K562 (cell line): ENCODE results near the gene IPPK. TPM values are rescaled to one million over a fixed set of nuclear protein-coding genes. Genes with fewer than 3 reads are reported as not detected.

Experiments used
- CC2D1A ChIP-seq: fragments of 450-650 bp; IDR thresholded peaks from 2 replicates; pipeline ENCODE4 v1.6.1; 2017; ENCODE audit warnings: mild to moderate bottlenecking
- CGGBP1 ChIP-seq: fragments of 250-450 bp; sonication (Bioruptor Pico); IDR thresholded peaks from 2 replicates; pipeline ENCODE4 v1.9.0; 2021; ENCODE audit warnings: mild to moderate bottlenecking
- CREM ChIP-seq: IDR thresholded peaks from 2 replicates; pipeline ENCODE4 v1.6.1; 2014; ENCODE audit warnings: antibody characterized with exemption, low read depth
- ETV5 ChIP-seq: sonication (generic); formaldehyde crosslinking; IDR thresholded peaks from 2 replicates; pipeline ENCODE4 v1.4.0; 2020; ENCODE audit warnings: low read depth, mild to moderate bottlenecking, missing genetic modification reagents
- HINFP ChIP-seq: fragments of 450-650 bp; conservative IDR thresholded peaks from 2 replicates; pipeline ENCODE4 v1.6.1; 2016; ENCODE audit warnings: missing genetic modification characterization, low read depth, mild to moderate bottlenecking, control low read depth, missing compliant biosample characterization
- HIVEP1 ChIP-seq: fragments of 250-450 bp; sonication (Bioruptor Pico); IDR thresholded peaks from 2 replicates; pipeline ENCODE4 v1.4.0; 2020; ENCODE audit warnings: mild to moderate bottlenecking
- KAT2B ChIP-seq: IDR thresholded peaks from one replicate; pipeline ENCODE4 v1.6.1; 2012; ENCODE audit warnings: low read depth, mild to moderate bottlenecking, control low read depth, inconsistent platforms, low read length, moderate library complexity
- MAZ ChIP-seq, 2 experiments: fragments of 450-650 bp in 1 of 2; sonication (generic) in 1 of 2; formaldehyde crosslinking; IDR thresholded peaks in 1 of 2; conservative IDR thresholded peaks in 1 of 2; 2 replicates each; pipeline versions ENCODE4 v1.4.0 to v1.5.0; 2020; ENCODE audit warnings: mild to moderate bottlenecking in 1 of 2, missing genetic modification reagents in 1 of 2
- MECOM ChIP-seq: fragments of 250-450 bp; sonication (Bioruptor Pico); IDR thresholded peaks from 2 replicates; pipeline ENCODE4 v1.8.0; 2022; ENCODE audit warnings: inconsistent platforms
- NCOR1 ChIP-seq: fragments of 450-650 bp; IDR thresholded peaks from 2 replicates; pipeline ENCODE4 v1.6.1; 2016; ENCODE audit warnings: mild to moderate bottlenecking, moderate library complexity
- POLR2AphosphoS2 ChIP-seq: IDR thresholded peaks from 2 replicates; pipeline ENCODE4 v1.6.1; 2012; ENCODE audit warnings: low read length, improper control_type of control experiment
- SIN3A ChIP-seq, 2 experiments: fragments of 150-350 bp in 1 of 2; IDR thresholded peaks; 2 replicates each; pipeline ENCODE4 v1.6.1; 2011 to 2016; ENCODE audit warnings: borderline replicate concordance in 2 of 2, low read depth in 2 of 2, low read length in 2 of 2, mild to moderate bottlenecking in 2 of 2, moderate library complexity in 2 of 2; ENCODE audit not compliant: control insufficient read depth in 1 of 2
- SLC30A9 ChIP-seq: fragments of 250-450 bp; sonication (Bioruptor Pico); IDR thresholded peaks from 2 replicates; pipeline ENCODE4 v1.8.0; 2022; ENCODE audit warnings: mild to moderate bottlenecking, moderate library complexity
- SMAD2 ChIP-seq: fragments of 150-350 bp; IDR thresholded peaks from 2 replicates; pipeline ENCODE4 v1.6.1; 2014; ENCODE audit warnings: low read depth, mild to moderate bottlenecking, low read length
- SRSF1 ChIP-seq: fragments of 200-400 bp; formaldehyde crosslinking; IDR thresholded peaks from 2 replicates; pipeline ENCODE4 v1.6.1; 2017; ENCODE audit warnings: mild to moderate bottlenecking, low read depth, low read length, moderate library complexity
- U2AF2 ChIP-seq: fragments of 200-400 bp; formaldehyde crosslinking; optimal IDR thresholded peaks from 2 replicates; pipeline ENCODE3; 2017; ENCODE audit warnings: low read depth, mild to moderate bottlenecking, low read length
- USF1 ChIP-seq: sonication (generic); formaldehyde crosslinking; IDR thresholded peaks from 2 replicates; pipeline ENCODE4 v1.9.0; 2022; ENCODE audit warnings: mild to moderate bottlenecking, missing genetic modification reagents
- WHSC1 ChIP-seq: IDR thresholded peaks from one replicate; pipeline ENCODE4 v1.6.1; 2012; ENCODE audit warnings: low read length, control low read depth, inconsistent platforms
- YY1 ChIP-seq, 3 experiments: IDR thresholded peaks; 2 replicates each; pipeline ENCODE4 v1.6.1; 2011; ENCODE audit warnings: low read length in 2 of 3, mild to moderate bottlenecking in 2 of 3, moderate library complexity in 2 of 3, borderline replicate concordance in 1 of 3, control low read depth in 1 of 3, low read depth in 1 of 3; ENCODE audit not compliant: insufficient read depth in 3 of 3, insufficient replicate concordance in 2 of 3, control insufficient read depth in 1 of 3, insufficient read length in 1 of 3; ENCODE audit errors: extremely low read depth in 1 of 3
- ZBTB8A ChIP-seq: fragments of 450-650 bp; IDR thresholded peaks from 2 replicates; pipeline ENCODE4 v1.6.1; 2018; ENCODE audit warnings: mild to moderate bottlenecking, moderate library complexity; ENCODE audit not compliant: partially characterized antibody
- ZEB2 ChIP-seq: fragments of 450-650 bp; IDR thresholded peaks from 2 replicates; pipeline ENCODE4 v1.6.1; 2016
- ZNF12 ChIP-seq: sonication (generic); formaldehyde crosslinking; IDR thresholded peaks from 2 replicates; pipeline ENCODE4 v1.4.0; 2020; ENCODE audit warnings: mild to moderate bottlenecking, missing genetic modification reagents
- ZNF121 ChIP-seq: sonication (generic); formaldehyde crosslinking; conservative IDR thresholded peaks from 2 replicates; pipeline ENCODE4 v1.8.0; 2022; ENCODE audit warnings: missing genetic modification reagents
- ZNF232 ChIP-seq: sonication (generic); formaldehyde crosslinking; IDR thresholded peaks from 2 replicates; pipeline ENCODE4 v1.8.0; 2022; ENCODE audit warnings: mild to moderate bottlenecking, missing genetic modification reagents
- polyA plus RNA-seq, 8 experiments: library from polyadenylated mRNA; depleted of rRNA in 4 of 8; stranded (reverse) in 5 of 8; unstranded in 3 of 8; fragments of >200 nt; fragmentation: Nextera tagmentation in 2 of 8; fragmentation: Illumina TruSeq in 1 of 8; extraction: Ambion mirVana in 2 of 8; extraction: Trizol in 1 of 8; gene quantifications; 2 replicates each; pipeline versions ENCODE4 v1.2.1 to v1.2.3, GENCODE V29; 2011 to 2014; ENCODE audit warnings: inconsistent platforms in 1 of 8, missing spikeins in 1 of 8
- total RNA-seq, 7 experiments: library from RNA; depleted of rRNA in 6 of 7; stranded (reverse); fragments of >200 nt in 6 of 7; fragmentation: Illumina TruSeq in 2 of 7; extraction: Trizol in 2 of 7; gene quantifications; 2 replicates each; pipeline versions ENCODE4 v1.2.1 to v1.2.3, GENCODE V29; 2011 to 2021; ENCODE audit warnings: low replicate concordance in 1 of 7

The IPPK gene
- total and polyA plus RNA-seq, 9 of the 15 experiments (the other 6 are each of a cell fraction or from before 2014, with no cell fraction given): 3.1 to 22.2 (median 11.2) TPM

GRCh38 chr9:92669890-92670708, at the start of gene IPPK (continued):
- TF ChIP-seq USF1 (no peak), SMAD2 (no peak), CC2D1A (no peak), SLC30A9 (CRISPR knock-in tag) (no peak), ZNF232 (CRISPR knock-in tag) (no peak), U2AF2 (no peak), ZNF121 (CRISPR knock-in tag) (peak; percentile 90), NCOR1 (peak; percentile 38), ZBTB8A (no peak), POLR2AphosphoS2 (0 out of 2 replicates have a peak, but pooled peaks have one; percentile 26), KAT2B (no peak), SIN3A (IDR thresholded peaks at IDR 0.05; ENCODE audit: borderline replicate concordance in 2 of 2, control insufficient read depth in 1 of 2, low read depth in 2 of 2, low read length in 2 of 2) (peak in 1 of 2 experiments; percentile 77; a peak in 2 of 4 replicates), MECOM (CRISPR knock-in tag) (no peak), SRSF1 (no peak), HIVEP1 (no peak), MAZ (CRISPR knock-in tag; conservative IDR thresholded peaks at IDR 0.05 in 1 of 2, IDR thresholded peaks at IDR 0.05 in 1 of 2) (peak in 1 of 2 experiments; percentile 58; a peak in 3 of 4 replicates), ETV5 (peak; percentile 98), YY1 (IDR thresholded peaks at IDR 0.05; ENCODE audit: borderline replicate concordance in 1 of 3, control insufficient read depth in 1 of 3, extremely low read depth in 1 of 3, insufficient read depth in 3 of 3, insufficient read length in 1 of 3, insufficient replicate concordance in 2 of 3, low read depth in 1 of 3, low read length in 2 of 3) (peak; percentile 98 to 100 (median 100)), HINFP (tag) (no peak), CGGBP1 (CRISPR knock-in tag) (no peak), CREM (peak; percentile 97), ZEB2 (peak; percentile 80), ZNF12 (CRISPR knock-in tag) (no peak), WHSC1 (no peak)
